ENCODE data around the gene TNFRSF18.
"Not testable (repeated sequence)": the region's sequence is repeated elsewhere in the genome, so short reads cannot be mapped to it uniquely, and the experiment has no call there.

Gene TNFRSF18

GRCh38 chr1:1250786-1251284 lies 44.4 kb upstream of the TNFRSF18 start:
- TF ChIP-seq, protein P1, sequence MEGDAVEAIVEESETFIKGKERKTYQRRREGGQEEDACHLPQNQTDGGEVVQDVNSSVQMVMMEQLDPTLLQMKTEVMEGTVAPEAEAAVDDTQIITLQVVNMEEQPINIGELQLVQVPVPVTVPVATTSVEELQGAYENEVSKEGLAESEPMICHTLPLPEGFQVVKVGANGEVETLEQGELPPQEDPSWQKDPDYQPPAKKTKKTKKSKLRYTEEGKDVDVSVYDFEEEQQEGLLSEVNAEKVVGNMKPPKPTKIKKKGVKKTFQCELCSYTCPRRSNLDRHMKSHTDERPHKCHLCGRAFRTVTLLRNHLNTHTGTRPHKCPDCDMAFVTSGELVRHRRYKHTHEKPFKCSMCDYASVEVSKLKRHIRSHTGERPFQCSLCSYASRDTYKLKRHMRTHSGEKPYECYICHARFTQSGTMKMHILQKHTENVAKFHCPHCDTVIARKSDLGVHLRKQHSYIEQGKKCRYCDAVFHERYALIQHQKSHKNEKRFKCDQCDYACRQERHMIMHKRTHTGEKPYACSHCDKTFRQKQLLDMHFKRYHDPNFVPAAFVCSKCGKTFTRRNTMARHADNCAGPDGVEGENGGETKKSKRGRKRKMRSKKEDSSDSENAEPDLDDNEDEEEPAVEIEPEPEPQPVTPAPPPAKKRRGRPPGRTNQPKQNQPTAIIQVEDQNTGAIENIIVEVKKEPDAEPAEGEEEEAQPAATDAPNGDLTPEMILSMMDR (IDR thresholded peaks at IDR 0.05; ENCODE audit: low read depth, low read length), result no peak
- H3K4me3 ChIP-seq (replicated peaks in 1 of 2; ENCODE audit: low read depth in 2 of 2, low read length in 2 of 2), result no peak overlapping the region
- no peak for DNase-seq (ENCODE audit: low read depth in 2 of 2)

GRCh38 chr1:1248009-1248913 lies 41.9 kb upstream of the TNFRSF18 start:
- DNase-seq (ENCODE audit: low read depth in 2 of 2); H3K4me3 ChIP-seq (replicated peaks in 1 of 2; ENCODE audit: low read depth in 2 of 2, low read length in 2 of 2): not testable (repeated sequence)

DNA sequence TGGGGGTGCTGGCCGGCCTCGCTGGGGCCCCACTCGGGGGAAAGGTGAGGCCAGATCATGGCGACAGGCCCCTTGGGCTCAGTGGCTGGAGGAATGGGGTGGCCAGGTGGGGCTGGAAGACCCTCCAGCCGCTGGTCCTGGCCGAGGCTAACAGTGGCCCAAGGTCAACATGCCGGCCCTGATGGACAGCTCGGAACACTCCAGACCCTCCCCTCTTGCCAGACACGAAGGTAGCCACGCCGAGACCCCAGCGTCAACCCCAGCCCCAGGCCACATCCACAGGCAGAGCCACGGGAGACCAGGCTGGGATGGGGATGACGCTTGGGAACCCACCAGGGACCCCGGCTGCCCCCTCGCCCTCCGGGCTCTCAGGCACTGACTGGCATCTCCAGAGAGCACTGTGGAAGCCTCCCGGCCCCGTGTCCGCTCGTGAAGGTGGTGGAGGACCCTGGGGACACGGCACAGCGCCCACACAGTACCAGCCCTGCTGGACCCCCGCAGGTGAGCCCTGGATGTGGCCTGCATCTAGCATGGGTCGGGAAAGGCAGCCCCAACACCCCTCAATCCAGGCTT lies 41.0 kb upstream of the TNFRSF18 start:
- TF ChIP-seq, protein P1 (IDR thresholded peaks at IDR 0.05; ENCODE audit: low read depth, low read length), result no peak
- H3K4me3 ChIP-seq (replicated peaks in 1 of 2; ENCODE audit: low read depth in 2 of 2, low read length in 2 of 2), result no peak overlapping the region
- no peak for DNase-seq (ENCODE audit: low read depth in 2 of 2)

DNA sequence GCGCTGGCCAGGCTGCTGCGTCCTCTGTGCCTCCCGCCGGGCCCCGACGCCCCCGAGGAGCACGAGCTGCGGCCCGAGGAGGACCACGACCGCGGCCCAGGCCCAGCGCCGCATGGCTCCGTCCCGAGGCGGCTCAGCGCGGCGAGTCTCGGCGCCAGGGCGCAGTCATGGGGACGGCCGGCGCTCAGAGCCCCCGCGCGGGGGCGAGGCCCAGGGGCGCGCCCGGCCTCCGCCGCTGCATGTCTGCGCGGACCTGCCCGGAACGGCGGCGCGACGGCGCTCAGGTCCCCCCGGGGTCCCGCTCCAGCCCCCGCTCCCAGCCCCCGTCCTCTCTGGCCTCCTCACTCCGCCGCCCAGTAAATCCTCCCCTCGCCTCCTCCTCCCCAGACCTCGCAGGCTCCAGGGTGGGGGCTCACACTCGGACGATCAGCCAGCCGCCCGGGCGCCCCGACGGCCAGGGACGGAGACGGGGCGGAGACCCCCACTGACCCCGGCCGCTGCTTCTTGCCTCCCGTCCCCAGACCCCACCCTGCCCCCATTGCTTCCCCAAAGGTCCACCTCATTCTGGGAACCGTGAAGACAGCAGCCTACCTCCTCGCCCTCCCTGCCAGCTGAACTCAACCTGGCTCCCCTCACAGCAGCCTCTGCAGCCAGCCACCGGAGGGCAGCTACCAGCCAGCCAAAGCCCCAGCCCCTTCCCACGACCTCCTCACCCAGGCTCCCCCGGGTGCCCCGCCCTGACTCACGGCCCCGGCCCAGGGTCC lies 40.4 kb upstream of the TNFRSF18 start, which contains the start of gene C1QTNF12:
Gene C1QTNF12 (minus strand): TSS at position 146 of the 764 bp plus-strand sequence. CDS start 32 bp downstream, at position 114.
- TF ChIP-seq, protein P1 (IDR thresholded peaks at IDR 0.05; ENCODE audit: low read depth, low read length), result no peak
- no peak within 1 kb of the TSS for H3K4me3 ChIP-seq (replicated peaks in 1 of 2; ENCODE audit: low read depth in 2 of 2, low read length in 2 of 2)
- DNase-seq (ENCODE audit: low read depth in 2 of 2), result no peak

DNA sequence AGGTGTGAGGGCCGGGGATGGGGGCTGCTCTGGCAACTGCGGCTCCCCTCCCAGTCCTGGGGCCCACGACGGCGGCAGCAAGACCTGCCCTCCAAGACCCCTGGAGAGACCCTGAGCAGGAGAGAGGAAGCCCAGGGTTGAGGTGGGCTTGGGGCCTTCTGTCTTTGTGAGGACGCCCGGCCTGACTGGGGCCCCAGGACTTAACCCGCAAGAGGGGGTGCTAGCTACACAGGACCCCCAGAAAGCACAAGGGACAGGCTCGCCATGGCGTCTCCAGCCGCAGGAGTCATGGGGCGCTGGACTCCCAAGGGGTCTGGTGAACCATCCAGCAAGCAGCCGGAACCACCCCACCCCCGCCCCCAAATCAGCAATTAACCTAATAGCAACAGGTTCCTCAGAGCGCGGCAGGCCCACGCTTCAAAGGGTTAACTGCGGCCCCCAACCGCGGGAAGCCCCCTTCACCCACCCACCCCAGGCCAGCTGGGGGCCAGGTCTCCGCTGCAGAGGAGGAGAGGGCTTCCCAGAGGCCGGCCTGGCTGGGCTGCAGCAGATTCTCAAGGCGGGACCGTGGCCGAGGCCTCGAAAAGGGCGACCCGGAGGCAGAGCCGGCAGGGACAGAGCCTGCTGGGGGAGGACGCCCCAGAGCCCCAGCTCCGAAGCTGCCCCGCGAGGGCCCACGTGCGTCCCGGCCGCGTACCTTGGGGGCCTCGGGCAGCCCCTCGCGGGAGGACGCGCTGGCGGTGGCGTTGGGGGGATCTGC lies 39.6 kb upstream of the TNFRSF18 start:
- H3K4me3 ChIP-seq (replicated peaks in 1 of 2; ENCODE audit: low read depth in 2 of 2, low read length in 2 of 2), result no peak overlapping the region
- TF ChIP-seq, protein P1 (IDR thresholded peaks at IDR 0.05; ENCODE audit: low read depth, low read length), result no peak
- DNase-seq (ENCODE audit: low read depth in 2 of 2), result no peak

- no peak overlapping the region for H3K4me3 ChIP-seq (replicated peaks in 1 of 2; ENCODE audit: low read depth in 2 of 2, low read length in 2 of 2)
- no peak for DNase-seq (ENCODE audit: low read depth in 2 of 2)
- TF ChIP-seq, protein P1 (IDR thresholded peaks at IDR 0.05; ENCODE audit: low read depth, low read length), result no peak
These were observed 38.9 kb upstream of the TNFRSF18 start for GRCh38 chr1:1245178-1245816.

Data from cardiac fibroblast (primary cell).